ENCODE measurements around the gene PCDH9.
"Not testable (repeated sequence)": the region's sequence is repeated elsewhere in the genome, so short reads cannot be mapped to it uniquely, and the experiment has no call there.

Gene PCDH9

DNA sequence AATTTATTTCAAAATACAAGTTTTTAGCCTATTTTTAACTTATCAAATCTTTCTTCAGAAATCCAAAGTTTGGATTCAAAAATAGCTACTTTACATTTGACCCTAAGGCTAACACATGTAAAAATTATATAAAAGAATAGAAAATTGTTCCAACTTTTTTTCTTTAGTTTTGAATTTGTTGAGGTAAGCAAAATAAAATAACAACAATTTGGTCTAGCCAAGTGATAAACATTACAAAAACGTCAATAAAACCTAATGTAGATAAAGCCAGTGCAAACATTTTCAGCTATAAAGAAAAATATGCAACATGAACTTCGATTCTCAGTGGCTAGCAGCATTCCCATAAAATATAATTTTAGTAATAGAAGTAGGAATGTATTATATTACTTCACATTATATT is 400.3 kb downstream of the PCDH9 start:
- no peak for DNase-seq

- DNase-seq = no peak
These were observed 403.7 kb downstream of the PCDH9 start for GRCh38 chr13:66826398-66826797.

DNA sequence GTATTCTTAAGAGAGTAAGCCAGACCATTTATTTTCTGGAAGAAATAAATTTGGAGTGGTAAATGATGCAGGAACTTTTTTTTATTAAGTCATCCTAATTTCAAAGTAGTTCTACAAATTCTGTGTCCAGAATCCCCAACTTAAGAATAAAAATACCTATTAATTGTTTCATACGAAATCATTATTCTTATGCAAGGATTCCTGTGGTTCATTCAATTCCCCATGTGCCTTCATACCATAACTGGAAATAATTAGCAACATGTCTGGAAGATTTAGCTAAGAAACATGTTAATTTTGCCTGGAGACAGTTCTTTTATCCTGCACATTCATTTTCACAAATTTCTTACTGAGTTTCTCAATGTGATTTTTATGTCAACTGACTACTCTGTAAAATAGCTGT is 408.6 kb downstream of the PCDH9 start:
- DNase-seq = no peak

- no peak for DNase-seq
These were observed 418.7 kb downstream of the PCDH9 start for GRCh38 chr13:66811455-66811854.

DNA sequence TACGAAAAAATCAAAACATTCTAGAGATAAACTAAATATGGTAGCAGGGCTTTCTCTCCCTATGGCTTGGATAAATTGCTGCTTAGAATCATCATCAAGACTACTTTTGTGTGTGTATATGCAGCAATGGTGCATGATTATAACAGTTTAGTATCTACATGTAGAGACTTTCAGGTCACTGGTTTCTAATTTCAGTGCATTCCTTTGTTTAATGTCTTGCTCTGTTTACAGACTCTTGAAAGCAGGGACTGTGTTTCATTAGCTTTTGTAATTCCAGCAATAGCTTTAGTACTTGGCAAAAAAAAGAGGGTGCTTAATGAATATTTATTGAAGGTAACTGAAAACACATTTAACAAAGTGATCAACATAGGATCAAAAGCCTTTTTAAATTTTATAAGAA is 420.7 kb downstream of the PCDH9 start:
- DNase-seq = no peak

GRCh38 chr13:66807251-66807650 is 422.9 kb downstream of the PCDH9 start:
- no peak for DNase-seq

- DNase-seq = no peak
These were observed 424.5 kb downstream of the PCDH9 start for GRCh38 chr13:66805657-66806056.

- no peak for DNase-seq
These were observed 426.2 kb downstream of the PCDH9 start for GRCh38 chr13:66803808-66804456.

- DNase-seq = no peak
These were observed 426.9 kb downstream of the PCDH9 start for GRCh38 chr13:66803013-66803807.

DNA sequence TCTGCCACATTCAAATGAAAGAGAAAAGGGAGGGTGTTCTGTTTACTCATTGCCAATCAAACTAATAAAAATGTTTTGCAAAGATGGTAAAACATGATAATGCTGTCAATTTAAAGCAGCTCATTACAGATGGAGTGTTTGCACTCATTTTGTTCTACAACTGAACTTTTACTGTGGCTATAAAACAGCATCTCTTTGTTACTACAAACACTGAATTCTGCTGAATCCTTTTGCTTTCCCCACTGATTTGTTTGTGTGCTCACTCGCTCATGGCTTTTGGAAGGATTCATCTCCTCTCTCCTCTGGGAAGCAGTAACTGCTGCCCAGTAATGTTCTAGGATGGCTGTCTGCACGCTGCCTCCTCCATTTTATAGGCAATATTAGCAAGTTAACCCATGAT is 434.5 kb downstream of the PCDH9 start:
- no peak for DNase-seq

DNA sequence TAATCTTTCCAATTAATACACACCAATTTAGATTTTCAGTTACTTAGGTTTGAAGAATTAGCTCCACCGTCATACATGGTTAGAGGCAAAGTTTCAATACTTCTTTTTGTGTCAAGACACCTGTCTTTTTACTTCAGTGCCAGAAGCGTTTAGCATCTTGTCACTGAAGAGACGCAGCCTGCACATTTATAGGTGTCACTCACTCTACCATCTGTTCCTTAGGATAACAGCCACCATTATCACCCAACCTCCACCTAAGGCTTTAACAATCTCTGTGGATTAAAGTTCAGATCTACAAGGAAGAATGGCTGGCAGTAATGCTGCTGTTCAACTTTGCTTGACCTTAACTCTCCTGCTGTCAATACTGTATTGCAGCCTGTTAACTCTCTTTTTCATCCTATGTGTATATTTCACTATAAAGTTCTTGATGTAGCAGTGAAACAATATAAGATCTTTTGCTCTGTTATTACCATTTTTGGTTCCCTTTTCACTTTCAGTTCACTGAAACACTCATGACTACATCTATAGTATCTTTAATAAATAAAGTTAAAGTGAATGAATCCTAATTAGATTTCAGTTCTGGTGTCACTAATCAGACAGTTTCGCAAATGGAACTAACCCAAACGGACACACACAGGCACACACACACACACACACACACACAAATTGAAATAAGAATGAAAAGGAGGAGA is 435.6 kb downstream of the PCDH9 start:
- DNase-seq = no peak

DNA sequence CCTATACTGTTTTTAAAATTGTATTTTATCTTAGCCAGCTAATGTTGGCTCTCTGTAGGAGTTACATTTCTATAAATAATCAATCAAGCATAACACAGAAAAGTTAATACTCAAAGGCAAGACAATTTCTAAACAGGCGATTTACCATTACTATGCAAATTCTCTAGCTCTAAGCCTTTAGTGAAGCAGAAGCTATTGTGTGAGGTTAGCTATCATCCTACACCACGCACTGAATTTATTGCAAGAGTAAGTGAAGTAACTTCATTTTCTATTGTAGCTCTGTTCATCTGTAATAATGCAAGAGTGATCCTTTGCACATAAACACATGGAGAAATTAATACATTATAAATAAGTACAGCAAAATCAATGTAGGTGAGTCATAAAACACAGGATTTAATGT is 439.3 kb downstream of the PCDH9 start:
- DNase-seq = no peak

- no peak for DNase-seq
These were observed 448.9 kb downstream of the PCDH9 start for GRCh38 chr13:66781241-66781640.

DNA sequence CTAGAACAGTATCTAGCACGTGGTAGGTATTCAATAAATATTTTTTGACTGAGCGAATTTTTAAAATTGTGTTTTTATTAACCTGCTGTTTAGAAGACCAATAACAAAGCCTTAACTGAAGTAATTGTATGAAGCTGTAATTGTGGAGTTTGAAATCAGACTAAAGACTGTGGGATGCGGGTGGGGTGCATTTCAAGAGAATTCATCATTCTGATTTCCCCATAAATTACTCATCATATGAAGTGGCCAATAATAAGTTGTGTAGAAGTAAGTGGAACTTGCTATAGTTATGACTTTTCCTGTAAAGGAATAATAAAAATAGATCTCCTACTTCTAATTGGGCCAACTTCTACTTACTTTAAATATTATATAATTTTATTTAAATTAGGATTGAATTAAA is 449.3 kb downstream of the PCDH9 start:
- DNase-seq = no peak

GRCh38 chr13:66778461-66778860 is 451.7 kb downstream of the PCDH9 start:
- no peak for DNase-seq

GRCh38 chr13:66775196-66775595 is 454.9 kb downstream of the PCDH9 start:
- DNase-seq = no peak

- DNase-seq = no peak
These were observed 456.1 kb downstream of the PCDH9 start for GRCh38 chr13:66774046-66774445.

DNA sequence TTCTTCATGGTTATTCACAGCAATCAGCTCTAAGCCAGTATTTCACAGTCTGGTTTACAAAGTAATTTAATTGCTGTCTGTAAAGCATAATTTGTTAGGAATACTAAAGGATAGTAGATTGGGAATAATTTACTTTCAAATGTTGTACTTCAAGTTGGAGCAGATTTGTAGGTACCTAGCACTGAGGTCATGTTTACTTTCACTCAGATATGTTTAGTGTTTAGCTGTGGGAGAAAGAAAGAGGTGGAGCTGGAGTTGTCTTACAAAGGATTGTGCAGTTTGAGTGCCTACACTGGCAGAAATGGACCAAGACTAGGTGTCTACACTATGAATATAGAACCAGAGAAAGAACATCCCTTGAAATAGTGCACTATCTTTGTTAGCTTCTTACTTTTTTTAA is 464.6 kb downstream of the PCDH9 start:
- no peak for DNase-seq

GRCh38 chr13:66760678-66761077 is 469.5 kb downstream of the PCDH9 start:
- not testable (repeated sequence) for DNase-seq

DNA sequence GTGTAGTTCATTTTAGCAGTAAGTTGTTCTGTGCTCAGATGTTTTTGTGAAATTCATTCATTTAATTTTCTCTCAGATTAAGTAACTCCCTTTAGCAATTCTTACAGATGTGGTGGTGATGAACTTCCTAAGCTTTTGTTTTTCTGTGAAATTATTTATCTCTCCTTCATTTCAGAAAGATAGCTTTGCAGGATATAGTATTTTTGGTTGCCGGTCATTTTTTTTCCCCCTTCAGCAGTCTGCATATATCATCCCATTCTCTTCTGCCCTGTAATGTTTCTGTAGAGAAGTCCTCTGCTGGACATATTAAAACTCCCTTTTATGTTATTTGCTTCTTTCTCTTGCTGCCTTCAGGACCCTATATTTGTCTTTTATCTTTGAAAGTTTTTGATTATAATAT is 470.2 kb downstream of the PCDH9 start:
- DNase-seq = no peak

GRCh38 chr13:66751691-66752090 is 478.4 kb downstream of the PCDH9 start:
- no peak for DNase-seq

DNA sequence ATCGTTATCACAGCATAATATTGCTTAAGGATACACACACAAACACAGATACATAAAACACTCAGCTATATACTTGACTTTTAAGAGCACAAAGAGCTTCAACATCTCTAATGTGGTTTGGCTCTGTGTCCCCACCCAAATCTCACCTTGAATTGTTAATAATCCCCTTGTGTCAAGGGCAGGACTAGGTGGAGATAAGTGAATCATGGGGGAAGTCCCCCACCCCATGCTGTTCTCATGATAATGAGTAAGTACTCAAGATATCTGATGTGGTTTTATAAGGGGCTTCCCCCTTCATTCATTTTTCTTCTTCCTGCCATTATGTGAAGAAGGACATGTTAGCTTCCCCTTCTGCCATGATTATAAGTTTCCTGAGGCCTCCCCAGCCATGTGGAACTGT is 481.4 kb downstream of the PCDH9 start:
- no peak for DNase-seq

- DNase-seq = no peak
These were observed 484.8 kb downstream of the PCDH9 start for GRCh38 chr13:66745307-66745706.

DNA sequence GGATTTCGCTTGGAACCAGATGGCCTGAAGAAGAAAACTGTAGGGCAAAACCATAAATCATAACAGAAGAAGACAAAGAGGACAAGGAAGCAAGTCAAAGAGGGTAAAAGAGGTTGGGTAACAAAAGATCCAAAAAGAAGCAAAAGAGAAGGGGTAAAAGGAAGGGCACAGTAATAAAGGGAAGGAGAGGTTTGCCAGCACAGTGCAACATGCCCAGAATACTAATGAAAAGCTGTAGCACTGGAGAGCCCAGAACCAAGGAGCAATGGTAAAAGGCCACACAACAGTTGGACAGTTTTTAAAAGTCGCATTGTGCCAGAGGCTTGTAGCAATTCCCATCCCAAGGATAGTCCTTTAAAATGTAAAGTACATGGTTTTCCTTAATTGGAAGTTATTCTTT is 506.6 kb downstream of the PCDH9 start:
- DNase-seq = no peak
